ENCODE measurements around the gene PTH2R. TPM values are rescaled to one million over a fixed set of nuclear protein-coding genes. Genes with fewer than 3 reads are reported as not detected.

PTH2R gene
- total RNA-seq (under 1 TPM; 0.09 to 0.10 TPM), polyA plus RNA-seq (ENCODE audit: insufficient read length in 6 of 6) (under 1 TPM in 3 of 6 donors, not detected in 3; 0.14 to 0.42 (median 0.22) TPM)
- long read RNA-seq, donor 1 = 0 reads
- long read RNA-seq, donor 2 = 0 reads
- long read RNA-seq, donor 3 = 0 reads
- long read RNA-seq, donor 4 = 0 reads
- long read RNA-seq, donor 5 = 0 reads
- long read RNA-seq, donor 6 = 0 reads
- long read RNA-seq, donor 7 = 0 reads
- long read RNA-seq, donor 8 = 0 reads
- long read RNA-seq, donor 9 = 0 reads
- long read RNA-seq, donor 10 = 0 reads
- long read RNA-seq, donor 11 = 0 reads
- long read RNA-seq, donor 12 = 0 reads

- Histone ChIP-seq H3K4me1 (peaks cover 0 to 8% of the 10 kb centered on the region in 2 donors), H3K36me3 (no peaks in the 10 kb centered on the region), H3K9me3 (no peaks in the 10 kb centered on the region), H3K27me3 (peaks cover 29 to 71% of the 10 kb centered on the region in 2 donors), H3K27ac (no peak within 1 kb of the TSS), H3K4me3 (no peak within 1 kb of the TSS)
- intact Hi-C loops (cut with DNase I) = no loop called here
- TF ChIP-seq CTCF (IDR thresholded peaks at IDR 0.05) = no peak
- ATAC-seq (peak; percentile 65), DNase-seq (peak in 3 of 4 donors; percentile 30 to 81 (median 31))
These were observed at the start of gene PTH2R for GRCh38 chr2:208406474-208407451. Gene PTH2R, plus strand, starts transcription at chr2:208406792. Its CDS starts 252 bp downstream, at chr2:208407044.

- no peaks in the 10 kb centered on the region for H3K9me3 ChIP-seq
- H3K4me1 ChIP-seq = no peaks in the 10 kb centered on the region
- H3K4me3 ChIP-seq = no peak overlapping the region
- TF ChIP-seq CTCF (IDR thresholded peaks at IDR 0.05) = no peak
- H3K36me3 ChIP-seq = peaks cover 0 to 41% of the 10 kb centered on the region in 2 donors
- intact Hi-C loops (cut with DNase I) = no loop called here
- DNase-seq = no peak
- H3K27ac ChIP-seq = peak overlapping the region in 1 of 2 donors; percentile 34
- H3K27me3 ChIP-seq = no peaks in the 10 kb centered on the region
- no peak for ATAC-seq
These were observed 49.6 kb upstream of the PTH2R start for GRCh38 chr2:208356846-208357574.

- H3K27ac ChIP-seq = peak overlapping the region in 1 of 2 donors; percentile 53
- peak overlapping the region in 1 of 2 donors; percentile 29 for H3K4me3 ChIP-seq
- no peaks in the 10 kb centered on the region for H3K4me1 ChIP-seq
- intact Hi-C loops (cut with DNase I) = no loop called here
- no peaks in the 10 kb centered on the region for H3K9me3 ChIP-seq
- no peak for ATAC-seq
- TF ChIP-seq CTCF (IDR thresholded peaks at IDR 0.05) = no peak
- no peak for DNase-seq
- H3K27me3 ChIP-seq = no peaks in the 10 kb centered on the region
- peaks cover 0 to 21% of the 10 kb centered on the region in 2 donors for H3K36me3 ChIP-seq
These were observed 47.6 kb upstream of the PTH2R start for GRCh38 chr2:208358758-208359631.

- H3K27me3 ChIP-seq = no peaks in the 10 kb centered on the region
- intact Hi-C loops (cut with DNase I) = no loop called here
- H3K36me3 ChIP-seq = peaks cover 0 to 15% of the 10 kb centered on the region in 2 donors
- H3K4me1 ChIP-seq = no peaks in the 10 kb centered on the region
- DNase-seq = peak in 2 of 4 donors; percentile 46 to 86
- H3K4me3 ChIP-seq = peak overlapping the region in 1 of 2 donors; percentile 29
- peak overlapping the region in 1 of 2 donors; percentile 53 for H3K27ac ChIP-seq
- no peak for TF ChIP-seq CTCF (IDR thresholded peaks at IDR 0.05)
- H3K9me3 ChIP-seq = peaks cover 0 to 3% of the 10 kb centered on the region in 2 donors
- peak; percentile 47 for ATAC-seq
These were observed 47.0 kb upstream of the PTH2R start for GRCh38 chr2:208359632-208359986.
